Smooth muscle cell (in vitro differentiated cells): ENCODE results near the gene CACNG8. TPM values are rescaled to one million over a fixed set of nuclear protein-coding genes. Genes with fewer than 3 reads are reported as not detected.

Source experiments
- DNase-seq: peaks from one replicate; lab custom pipeline; 2025; ENCODE audit not compliant: unreplicated experiment; lab: John Stamatoyannopoulos, UW
- H2AFZ ChIP-seq: fragments of 200-600 bp; sonication (generic); 2 replicates; pipeline ENCODE4 v1.6.0; 2016; ENCODE audit warnings: antibody characterized with exemption, low read depth, mild to moderate bottlenecking
- H3F3A ChIP-seq: fragments of 200-600 bp; sonication (generic); 2 replicates; pipeline ENCODE4 v1.6.0; 2017; ENCODE audit warnings: antibody characterized with exemption, low read depth
- H3K27ac ChIP-seq: fragments of 200-600 bp; sonication (generic); 2 replicates; pipeline ENCODE4 v1.5.1; 2016; ENCODE audit warnings: low read depth, mild to moderate bottlenecking
- H3K27me3 ChIP-seq: fragments of 200-600 bp; sonication (generic); 2 replicates; pipeline ENCODE4 v1.6.1; 2016; ENCODE audit warnings: low read depth, mild to moderate bottlenecking
- H3K36me3 ChIP-seq: fragments of 200-600 bp; sonication (generic); 2 replicates; pipeline ENCODE4 v1.5.1; 2016; ENCODE audit warnings: low read depth
- H3K4me1 ChIP-seq: fragments of 200-600 bp; sonication (generic); 2 replicates; pipeline ENCODE4 v1.5.1; 2016; ENCODE audit warnings: low read depth
- H3K4me2 ChIP-seq: fragments of 200-600 bp; sonication (generic); 2 replicates; pipeline ENCODE4 v1.6.0; 2016; ENCODE audit warnings: mild to moderate bottlenecking
- H3K4me3 ChIP-seq: fragments of 200-600 bp; sonication (generic); 2 replicates; pipeline ENCODE4 v1.5.1; 2016; ENCODE audit warnings: mild to moderate bottlenecking
- H3K79me2 ChIP-seq: fragments of 200-600 bp; sonication (generic); 2 replicates; pipeline ENCODE4 v1.6.0; 2016; ENCODE audit warnings: low read depth, mild to moderate bottlenecking
- H3K9ac ChIP-seq: fragments of 200-600 bp; sonication (generic); 2 replicates; pipeline ENCODE4 v1.6.0; 2016; ENCODE audit warnings: low read depth
- H3K9me3 ChIP-seq: fragments of 200-600 bp; sonication (generic); replicated peaks from 2 replicates; pipeline ENCODE4 v1.5.1; 2016; ENCODE audit warnings: low read depth
- H4K20me1 ChIP-seq: fragments of 200-600 bp; sonication (generic); 2 replicates; pipeline ENCODE4 v1.6.0; 2016; ENCODE audit warnings: low read depth
- CTCF ChIP-seq: fragments of 200-600 bp; sonication (generic); IDR thresholded peaks from 2 replicates; pipeline ENCODE4 v1.5.1; 2017; ENCODE audit warnings: borderline replicate concordance, mild to moderate bottlenecking, antibody characterized with exemption; ENCODE audit not compliant: insufficient read depth, poor library complexity, severe bottlenecking
- WGBS: methylation state at CpG from one replicate; pipeline ENCODE4 v1.1.7; 2016; ENCODE audit warnings: low lambda C conversion rate; 5-methylcytosine and 5-hydroxymethylcytosine counted together
- polyA plus RNA-seq: library from polyadenylated mRNA; unstranded; fragments of >200 nt; fragmentation: Nextera tagmentation; extraction: Ambion mirVana; gene quantifications from 2 replicates; pipeline ENCODE4 v1.2.1, GENCODE V29; 2016
- total RNA-seq: library from RNA; depleted of rRNA; stranded (reverse); fragments of >200 nt; gene quantifications from 2 replicates; pipeline ENCODE4 v1.2.3, GENCODE V29; 2014

Gene CACNG8
- total and polyA plus RNA-seq, 2 experiments from 2014 or later: 0.03 to 0.31 TPM

- Histone ChIP-seq H3K79me2 (no peaks in the 10 kb centered on the region), H2AFZ (no peak overlapping the region), H3K36me3 (no peaks in the 10 kb centered on the region), H3F3A (no peaks in the 10 kb centered on the region), H3K4me3 (no peak overlapping the region), H4K20me1 (no peaks in the 10 kb centered on the region), H3K4me2 (no peak overlapping the region), H3K27me3 (peaks cover 24% of the 10 kb centered on the region), H3K4me1 (peaks cover 3% of the 10 kb centered on the region), H3K9ac (no peak overlapping the region), H3K9me3 (no peaks in the 10 kb centered on the region), H3K27ac (no peak overlapping the region)
- DNase-seq: no peak
- WGBS: 34% methylated on average over 5 of the region's 5 CpGs
- TF ChIP-seq CTCF: no peak
These were observed 32.1 kb downstream of the CACNG8 start for GRCh38 chr19:53994811-53995210.

GRCh38 chr19:53998223-53998622 lies 35.5 kb downstream of the CACNG8 start:
- 65% methylated on average over 7 of the region's 7 CpGs for WGBS
- H3K9me3 ChIP-seq: no peaks in the 10 kb centered on the region
- no peak for DNase-seq
- no peaks in the 10 kb centered on the region for H3K79me2 ChIP-seq
- no peak overlapping the region for H3K4me2 ChIP-seq
- no peaks in the 10 kb centered on the region for H3F3A ChIP-seq
- no peak overlapping the region for H3K27ac ChIP-seq
- H2AFZ ChIP-seq: no peak overlapping the region
- no peak for TF ChIP-seq CTCF
- no peak overlapping the region for H3K4me3 ChIP-seq
- no peak overlapping the region for H3K9ac ChIP-seq
- no peaks in the 10 kb centered on the region for H4K20me1 ChIP-seq
- H3K4me1 ChIP-seq: no peaks in the 10 kb centered on the region
- H3K27me3 ChIP-seq: peaks cover 22% of the 10 kb centered on the region
- no peaks in the 10 kb centered on the region for H3K36me3 ChIP-seq

DNA sequence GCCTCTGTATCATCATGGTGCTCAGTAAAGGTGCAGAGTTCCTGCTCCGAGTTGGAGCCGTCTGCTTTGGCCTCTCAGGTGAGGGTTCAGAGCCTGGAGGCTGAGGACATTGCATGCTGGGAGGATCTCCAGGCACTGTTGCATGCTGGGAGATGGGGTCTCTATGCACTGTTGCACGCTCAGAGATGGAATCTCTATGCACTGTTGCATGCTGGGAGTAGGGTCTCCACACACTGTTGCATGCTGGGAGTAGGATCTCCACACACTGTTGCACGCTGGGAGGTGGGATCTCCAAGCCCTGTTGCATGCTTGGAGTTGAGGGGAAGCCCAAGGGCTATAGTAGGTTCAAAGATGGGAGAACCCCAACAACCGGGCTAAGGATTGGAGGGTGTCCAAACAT lies 37.0 kb downstream of the CACNG8 start:
- WGBS: 95% methylated on average over 5 of the region's 5 CpGs
- Histone ChIP-seq H3K4me2 (no peak overlapping the region), H3K27ac (no peak overlapping the region), H3K4me3 (no peak overlapping the region), H3K9ac (no peak overlapping the region), H4K20me1 (no peaks in the 10 kb centered on the region), H3F3A (no peaks in the 10 kb centered on the region), H3K4me1 (no peaks in the 10 kb centered on the region), H3K9me3 (no peaks in the 10 kb centered on the region), H3K79me2 (no peaks in the 10 kb centered on the region), H3K27me3 (peaks cover 22% of the 10 kb centered on the region), H3K36me3 (no peaks in the 10 kb centered on the region), H2AFZ (no peak overlapping the region)
- DNase-seq: no peak
- TF ChIP-seq CTCF: no peak

DNA sequence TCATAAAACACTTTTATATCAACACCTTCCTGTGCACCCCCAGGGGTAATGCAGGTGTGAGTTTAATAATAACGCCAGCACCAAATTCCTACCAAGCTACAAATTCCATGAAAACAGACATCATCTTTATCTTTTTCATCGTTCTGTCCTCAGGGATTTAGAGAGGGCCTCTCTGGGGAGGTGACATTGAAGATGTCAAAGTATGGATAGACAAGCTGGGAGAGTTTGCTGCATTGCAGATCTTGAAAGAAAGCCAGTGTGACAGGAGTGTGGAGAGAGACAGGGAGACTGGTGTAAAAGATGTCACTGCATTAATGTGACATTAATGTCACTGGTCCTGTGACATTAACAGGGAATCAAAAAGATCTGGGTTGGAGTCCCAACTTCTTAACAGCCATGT lies 38.8 kb downstream of the CACNG8 start:
- TF ChIP-seq CTCF: no peak
- Histone ChIP-seq H3K4me1 (no peaks in the 10 kb centered on the region), H3K27ac (no peak overlapping the region), H3K9ac (no peak overlapping the region), H3K4me3 (no peak overlapping the region), H3K27me3 (peaks cover 22% of the 10 kb centered on the region), H2AFZ (no peak overlapping the region), H3K4me2 (no peak overlapping the region), H3K9me3 (no peaks in the 10 kb centered on the region), H3F3A (no peaks in the 10 kb centered on the region), H3K79me2 (no peaks in the 10 kb centered on the region), H4K20me1 (no peaks in the 10 kb centered on the region), H3K36me3 (no peaks in the 10 kb centered on the region)
- no peak for DNase-seq
- 89% methylated on average over 2 of the region's 2 CpGs for WGBS
